H1 (cell line): ENCODE results near the gene NAP1L1. TPM values are rescaled to one million over a fixed set of nuclear protein-coding genes. Genes with fewer than 3 reads are reported as not detected.

Source experiments
- CTCF ChIA-PET: fragments of 300-600 bp; sonication (Branson Sonifier 250); formaldehyde crosslinking; loops from one replicate; lab custom pipeline; 2021; ENCODE audit not compliant: partially characterized antibody; lab: Charles Lee
- POLR2A ChIA-PET: fragments of 300-600 bp; sonication (Branson Sonifier 250); formaldehyde crosslinking; loops from one replicate; lab custom pipeline; 2021; ENCODE audit warnings: inconsistent platforms; ENCODE audit not compliant: partially characterized antibody; lab: Charles Lee
- DNase-seq, 2 experiments: peaks; one replicate each; pipeline versions ENCODE4 v3.0.0 to v3.0.0-alpha.2; 2010 to 2022; ENCODE audit warnings: low spot score in 2 of 2, low read depth in 1 of 2, mixed read lengths in 1 of 2
- FAIRE-seq: peaks from 2 replicates; lab custom pipeline; 2011; peaks lifted over from hg19 to GRCh38; lab: Jason Lieb, UNC
- H2AFZ ChIP-seq: 2 replicates; pipeline ENCODE4 v1.8.1; 2012; ENCODE audit warnings: low read length, inconsistent platforms
- H2AK5ac ChIP-seq: 2 replicates; pipeline ENCODE4 v1.6.1; 2013; ENCODE audit warnings: low read depth, low read length
- H2BK120ac ChIP-seq: replicated peaks from 2 replicates; pipeline ENCODE3; 2013; ENCODE audit warnings: low read depth, low read length, inconsistent platforms
- H2BK12ac ChIP-seq: 2 replicates; pipeline ENCODE4 v1.6.1; 2013; ENCODE audit warnings: low read depth, low read length
- H2BK15ac ChIP-seq: 2 replicates; pipeline ENCODE4 v1.6.1; 2013; ENCODE audit warnings: low read length
- H2BK20ac ChIP-seq: 2 replicates; pipeline ENCODE4 v1.6.1; 2013; ENCODE audit warnings: low read length
- H2BK5ac ChIP-seq: 2 replicates; pipeline ENCODE4 v1.6.1; 2013; ENCODE audit warnings: low read depth, low read length
- H3K14ac ChIP-seq: 2 replicates; pipeline ENCODE4 v1.6.1; 2013; ENCODE audit warnings: inconsistent platforms; ENCODE audit not compliant: insufficient read length
- H3K18ac ChIP-seq: 2 replicates; pipeline ENCODE4 v1.6.1; 2013; ENCODE audit warnings: low read length; ENCODE audit errors: extremely low read depth
- H3K23ac ChIP-seq: 2 replicates; pipeline ENCODE4 v1.6.1; 2013; ENCODE audit warnings: inconsistent platforms; ENCODE audit not compliant: insufficient read length
- H3K23me2 ChIP-seq: 2 replicates; pipeline ENCODE4 v1.6.1; 2013; ENCODE audit warnings: low read depth, low read length
- H3K27ac ChIP-seq: 2 replicates; pipeline ENCODE4 v1.6.1; 2011; ENCODE audit warnings: low read depth, low read length, inconsistent platforms
- H3K27me3 ChIP-seq, 4 experiments: replicated peaks in 1 of 4; 1 replicate in 1 of 4; 2 replicates in 3 of 4; pipeline versions ENCODE4 v1.6.1 to v1.8.1; 2011 to 2013; ENCODE audit warnings: low read length in 3 of 4, mild to moderate bottlenecking in 3 of 4, inconsistent platforms in 2 of 4, mixed read lengths in 2 of 4, moderate library complexity in 1 of 4; ENCODE audit not compliant: control insufficient read depth in 3 of 4, insufficient read depth in 3 of 4; ENCODE audit errors: extremely low read depth in 1 of 4
- H3K36me3 ChIP-seq, 4 experiments: 2 replicates each; pipeline versions ENCODE4 v1.6.1 to v1.8.1; 2011 to 2013; ENCODE audit warnings: mild to moderate bottlenecking in 4 of 4, low read length in 3 of 4, moderate library complexity in 2 of 4, control low read depth in 1 of 4, inconsistent platforms in 1 of 4; ENCODE audit not compliant: insufficient read depth in 4 of 4, control insufficient read depth in 2 of 4
- H3K4ac ChIP-seq: replicated peaks from 2 replicates; pipeline ENCODE3; 2013; ENCODE audit warnings: low read length, low read depth, mixed read lengths, inconsistent platforms; ENCODE audit not compliant: insufficient read length
- H3K4me1 ChIP-seq, 4 experiments: replicated peaks in 1 of 4; 1 replicate in 1 of 4; 2 replicates in 3 of 4; pipeline versions ENCODE4 v1.6.1 to v1.8.1; 2011 to 2013; ENCODE audit warnings: low read length in 3 of 4, inconsistent platforms in 2 of 4, mixed read lengths in 1 of 4; ENCODE audit not compliant: insufficient read depth in 4 of 4, control insufficient read depth in 3 of 4
- H3K4me2 ChIP-seq, 2 experiments: 2 replicates each; pipeline versions ENCODE4 v1.6.1 to v1.8.1; 2011 to 2013; ENCODE audit warnings: low read depth in 2 of 2, low read length in 2 of 2, control low read depth in 1 of 2, inconsistent platforms in 1 of 2, mild to moderate bottlenecking in 1 of 2; ENCODE audit not compliant: insufficient read depth in 1 of 2
- H3K4me3 ChIP-seq, 4 experiments: fragments of 200-600, 300-600 bp in 1 of 4; sonication (generic), shearing (Covaris generic), sonication (Bioruptor Twin) in 1 of 4; 2 replicates each; pipeline versions ENCODE4 v1.5.1 to v1.8.1; 2011 to 2016; ENCODE audit warnings: low read length in 4 of 4, low read depth in 3 of 4, control low read depth in 2 of 4, inconsistent platforms in 2 of 4, mild to moderate bottlenecking in 2 of 4, mixed read lengths in 1 of 4, moderate library complexity in 1 of 4; ENCODE audit not compliant: insufficient read depth in 2 of 4; ENCODE audit errors: extremely low read depth in 1 of 4
- H3K56ac ChIP-seq: replicated peaks from 2 replicates; pipeline ENCODE3; 2013; ENCODE audit warnings: low read depth, mild to moderate bottlenecking, mixed read lengths, low read length, inconsistent platforms; ENCODE audit not compliant: insufficient read length
- H3K79me1 ChIP-seq: 2 replicates; pipeline ENCODE4 v1.6.1; 2013; ENCODE audit warnings: low read depth, low read length, control low read depth
- H3K79me2 ChIP-seq, 2 experiments: 2 replicates each; pipeline versions ENCODE4 v1.6.1 to v1.8.1; 2012 to 2013; ENCODE audit warnings: low read length in 2 of 2, mild to moderate bottlenecking in 2 of 2, inconsistent platforms in 1 of 2; ENCODE audit not compliant: insufficient read depth in 2 of 2, control insufficient read depth in 1 of 2
- H3K9ac ChIP-seq, 4 experiments: replicated peaks in 1 of 4; 1 replicate in 1 of 4; 2 replicates in 3 of 4; pipeline versions ENCODE4 v1.6.1 to v1.8.1; 2011 to 2013; ENCODE audit warnings: low read depth in 3 of 4, low read length in 3 of 4, control low read depth in 2 of 4, mild to moderate bottlenecking in 2 of 4, moderate library complexity in 2 of 4, inconsistent platforms in 1 of 4; ENCODE audit errors: extremely low read depth in 1 of 4
- H3K9me3 ChIP-seq, 2 experiments: 2 replicates each; pipeline versions ENCODE4 v1.6.1 to v1.8.1; 2012 to 2013; ENCODE audit warnings: mild to moderate bottlenecking in 2 of 2, moderate library complexity in 2 of 2, control low read depth in 1 of 2, inconsistent platforms in 1 of 2, low read depth in 1 of 2, low read length in 1 of 2, mixed read lengths in 1 of 2; ENCODE audit not compliant: insufficient read depth in 2 of 2
- H4K20me1 ChIP-seq, 2 experiments: replicated peaks in 1 of 2; 2 replicates each; pipeline versions ENCODE3 to v1.8.1; 2011 to 2013; ENCODE audit warnings: inconsistent platforms in 2 of 2, low read length in 2 of 2, mild to moderate bottlenecking in 1 of 2; ENCODE audit not compliant: insufficient read depth in 2 of 2, control insufficient read depth in 1 of 2
- H4K5ac ChIP-seq: 2 replicates; pipeline ENCODE4 v1.6.1; 2013; ENCODE audit warnings: low read length, low read depth, mixed read lengths, inconsistent platforms; ENCODE audit not compliant: insufficient read length
- H4K8ac ChIP-seq: 2 replicates; pipeline ENCODE4 v1.8.0; 2013; ENCODE audit warnings: mild to moderate bottlenecking, moderate library complexity, low read length, inconsistent platforms; ENCODE audit not compliant: insufficient read depth; ENCODE audit errors: extremely low read depth
- H4K91ac ChIP-seq: replicated peaks from 2 replicates; pipeline ENCODE3; 2013; ENCODE audit warnings: low read length, mixed read lengths, inconsistent platforms; ENCODE audit not compliant: insufficient read length
- CTBP2 ChIP-seq: IDR thresholded peaks from 2 replicates; pipeline ENCODE4 v1.7.0; 2011; ENCODE audit warnings: borderline replicate concordance, mild to moderate bottlenecking, moderate library complexity, mixed read lengths, low read length; ENCODE audit not compliant: insufficient read depth, insufficient read length
- RNF2 ChIP-seq: fragments of 200-900, 300-1000 bp; sonication (generic); IDR thresholded peaks from 2 replicates; pipeline ENCODE4 v1.7.1; 2016; ENCODE audit warnings: borderline replicate concordance, low read depth, mild to moderate bottlenecking, antibody characterized with exemption, low read length; ENCODE audit not compliant: poor library complexity, severe bottlenecking; ENCODE audit errors: missing control alignments
- SIX5 ChIP-seq: IDR thresholded peaks from 2 replicates; pipeline ENCODE4 v1.6.1; 2011; ENCODE audit warnings: mild to moderate bottlenecking, low read depth, low read length
- WGBS, 2 experiments: shearing (Covaris generic) in 1 of 2; methylation state at CpG; one replicate each; pipeline versions ENCODE4 v1.1.6 to v1.1.7; 2013 to 2015; ENCODE audit warnings: low lambda C conversion rate in 2 of 2, mixed read lengths in 2 of 2, inconsistent platforms in 1 of 2, low coverage in 1 of 2, missing lambda C conversion rate in 1 of 2; ENCODE audit not compliant: insufficient replicate concordance in 2 of 2, insufficient coverage in 1 of 2, insufficient read length in 1 of 2; ENCODE audit errors: extremely low coverage in 1 of 2, missing lambda C conversion rate in 1 of 2; 5-methylcytosine and 5-hydroxymethylcytosine counted together
- polyA plus RNA-seq, 7 experiments: library from polyadenylated mRNA; depleted of rRNA in 3 of 7; stranded (reverse) in 5 of 7; unstranded in 2 of 7; fragments of >200 nt in 5 of 7; fragments of 200-250 nt in 2 of 7; gene quantifications; 1 replicate in 5 of 7; 2 replicates in 1 of 7; 4 replicates in 1 of 7; pipeline versions ENCODE4 v1.2.1 to v1.2.3, GENCODE V29; 2011 to 2013; ENCODE audit warnings: missing spikeins in 2 of 7, mixed read lengths in 2 of 7
- total RNA-seq: library from RNA; stranded (reverse); fragmentation: NEBNext Ultra II Directional; extraction: Animal tissue kit (Norgen Biotek cat#: 25700); gene quantifications from 2 replicates; pipeline ENCODE4 v1.2.1, GENCODE V29; 2021

NAP1L1 gene
- total and polyA plus RNA-seq, 2 of the 8 experiments (the other 6 are each of a cell fraction or from before 2014, with no cell fraction given) = 202 to 1,159 TPM

- H3K27ac ChIP-seq = no peak overlapping the region
- no peak overlapping the region for H2BK120ac ChIP-seq
- peak overlapping the region; percentile 28; the same call in 1 of the 2 replicates for H2BK5ac ChIP-seq
- POLR2A ChIA-PET = interaction anchor here (0.8 to 3.9 kb wide), 24 partner anchors 10 to 519 kb away, joined by 3 to 42 read pairs (median 4); partner anchors contain the start of genes BBS10 and KRR1
- H3K4ac ChIP-seq = peak overlapping the region; percentile 70
- H2AFZ ChIP-seq = no peak overlapping the region
- peak overlapping the region; percentile 76; the same call in 1 of the 2 replicates for H4K8ac ChIP-seq
- peak overlapping the region; percentile 50 for H4K5ac ChIP-seq
- H2AK5ac ChIP-seq = no peak overlapping the region; the same call in 1 of the 2 replicates
- peaks cover 0 to 36% of the 10 kb centered on the region in 2 experiments; a peak in 2 of 4 replicates for H3K79me2 ChIP-seq
- peak overlapping the region; percentile 94; the same call in 1 of the 2 replicates for H3K18ac ChIP-seq
- no peaks in the 10 kb centered on the region for H3K9me3 ChIP-seq
- H3K79me1 ChIP-seq = peaks cover 4% of the 10 kb centered on the region
- H3K4me2 ChIP-seq = peak overlapping the region; percentile 98 to 99
- peak overlapping the region; percentile 52; the same call in 1 of the 2 replicates for H2BK12ac ChIP-seq
- CTCF ChIA-PET = interaction anchor here (0.6 to 3.2 kb wide), 15 partner anchors 9 to 547 kb away, joined by 3 to 26 read pairs (median 3); no protein-coding TSS in a partner anchor
- H2BK20ac ChIP-seq = no peak overlapping the region
- H4K20me1 ChIP-seq = peaks cover 2 to 4% of the 10 kb centered on the region in 2 experiments
- H4K91ac ChIP-seq = peak overlapping the region; percentile 96
- H3K56ac ChIP-seq = no peak overlapping the region
- H3K36me3 ChIP-seq = peaks cover 0 to 23% (median 0%) of the 10 kb centered on the region in 4 experiments; a peak in 1 of 8 replicates
- H3K9ac ChIP-seq = peak overlapping the region; percentile 49 to 82 (median 62)
- no peaks in the 10 kb centered on the region; a peak in 1 of 7 replicates for H3K27me3 ChIP-seq
- H2BK15ac ChIP-seq = no peak overlapping the region
- WGBS, 2 experiments = 2% methylated on average over 24 of the region's 26 CpGs; no CpG with 5 or more reads in 1 of the 2 experiments
- H3K4me3 ChIP-seq = peak overlapping the region; percentile 89 to 94 (median 92)
- H3K23ac ChIP-seq = no peak overlapping the region
- peaks cover 17% of the 10 kb centered on the region for H3K23me2 ChIP-seq
- FAIRE-seq = no peak
- DNase-seq = no peak
- no peak overlapping the region for H3K14ac ChIP-seq
- H3K4me1 ChIP-seq = peaks cover 0 to 11% (median 2%) of the 10 kb centered on the region in 4 experiments; a peak in 5 of 7 replicates
- TF ChIP-seq SIX5 (no peak), CTBP2 (no peak), RNF2 (no peak)
These were observed 53.4 kb downstream of the NAP1L1 start for GRCh38 chr12:76031081-76031413.
